Activated CD8-positive, alpha-beta memory T cell treated with anti-CD3 and anti-CD28 coated beads, Interleukin-2, amount 10 ng/mL, durations not matched to agents 7 days and 5 days (primary cell): ENCODE measurements around the gene OTOP1. TPM values are rescaled to one million over a fixed set of nuclear protein-coding genes. Genes with fewer than 3 reads are reported as not detected.
A peak's percentile ranks its signal among the peaks of the same experiment; 100 is the strongest.
"Not testable (repeated sequence)": the region's sequence is repeated elsewhere in the genome, so short reads cannot be mapped to it uniquely, and the experiment has no call there.

ENCODE experiments used
- ATAC-seq: fragments of 150-1000 bp; cut with Tn5 transposase; one replicate; pipeline ENCODE4 v1.10.0; 2021; ENCODE audit warnings: moderate library complexity
- CTCF ChIA-PET: fragments of 350-600 bp; sonication (Branson Sonifier 250); formaldehyde crosslinking; loops from one replicate; lab custom pipeline; 2021; ENCODE audit warnings: antibody characterized with exemption; lab: Charles Lee
- DNase-seq: peaks from one replicate; pipeline ENCODE4 v3.0.0-alpha.2; 2020
- H3K27ac Mint-ChIP-seq: one replicate; pipeline ENCODE4 v1.8.0; 2021; ENCODE audit warnings: mild to moderate bottlenecking, mixed read lengths
- H3K27me3 Mint-ChIP-seq: one replicate; pipeline ENCODE4 v1.8.0; 2021; ENCODE audit warnings: mixed read lengths
- H3K36me3 Mint-ChIP-seq: one replicate; pipeline ENCODE4 v1.8.0; 2021; ENCODE audit warnings: mild to moderate bottlenecking, mixed read lengths
- H3K4me1 Mint-ChIP-seq: one replicate; pipeline ENCODE4 v1.8.0; 2021; ENCODE audit warnings: mixed read lengths
- H3K4me3 Mint-ChIP-seq: one replicate; pipeline ENCODE4 v1.8.0; 2021; ENCODE audit warnings: mild to moderate bottlenecking, moderate library complexity, mixed read lengths
- H3K9me3 Mint-ChIP-seq: one replicate; pipeline ENCODE4 v1.8.0; 2022; ENCODE audit warnings: low read depth, mixed read lengths
- total RNA-seq, 2 experiments: library from RNA; stranded (reverse); gene quantifications; one replicate each; pipeline ENCODE4 v1.2.3, GENCODE V29; 2021

OTOP1 gene, protein sequence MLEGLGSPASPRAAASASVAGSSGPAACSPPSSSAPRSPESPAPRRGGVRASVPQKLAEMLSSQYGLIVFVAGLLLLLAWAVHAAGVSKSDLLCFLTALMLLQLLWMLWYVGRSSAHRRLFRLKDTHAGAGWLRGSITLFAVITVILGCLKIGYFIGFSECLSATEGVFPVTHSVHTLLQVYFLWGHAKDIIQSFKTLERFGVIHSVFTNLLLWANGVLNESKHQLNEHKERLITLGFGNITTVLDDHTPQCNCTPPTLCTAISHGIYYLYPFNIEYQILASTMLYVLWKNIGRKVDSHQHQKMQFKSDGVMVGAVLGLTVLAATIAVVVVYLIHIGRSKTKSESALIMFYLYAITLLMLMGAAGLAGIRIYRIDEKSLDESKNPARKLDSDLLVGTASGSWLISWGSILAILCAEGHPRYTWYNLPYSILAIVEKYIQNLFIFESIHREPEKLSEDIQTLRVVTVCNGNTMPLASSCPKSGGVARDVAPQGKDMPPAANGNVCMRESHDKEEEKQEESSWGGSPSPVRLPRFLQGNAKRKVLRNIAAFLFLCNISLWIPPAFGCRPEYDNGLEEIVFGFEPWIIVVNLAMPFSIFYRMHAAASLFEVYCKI
- not detected for total RNA-seq

- no peak within 1 kb of the TSS for H3K27ac Mint-ChIP-seq
- DNase-seq (no peak), ATAC-seq (no peak)
- peaks cover 73% of the 10 kb centered on the region for H3K27me3 Mint-ChIP-seq
- H3K4me1 Mint-ChIP-seq: peaks cover 5% of the 10 kb centered on the region
- H3K36me3 Mint-ChIP-seq: peaks cover 5% of the 10 kb centered on the region
- H3K4me3 Mint-ChIP-seq: no peak within 1 kb of the TSS
- no peaks in the 10 kb centered on the region for H3K9me3 Mint-ChIP-seq
- CTCF ChIA-PET: no interaction called here
These were observed at the start of gene OTOP1 for GRCh38 chr4:4226606-4227438. OTOP1 (minus strand) TSS chr4:4226929; CDS start chr4:4226864, 65 bp downstream.

GRCh38 chr4:4274226-4274625 lies 47.5 kb upstream of the OTOP1 start:
- Mint-ChIP-seq H3K4me3 (no peak overlapping the region), H3K36me3 (peaks cover 45% of the 10 kb centered on the region), H3K4me1 (peaks cover 20% of the 10 kb centered on the region), H3K27ac (peak overlapping the region; percentile 0), H3K27me3 (no peaks in the 10 kb centered on the region), H3K9me3 (no peaks in the 10 kb centered on the region)
- ATAC-seq (no peak), DNase-seq (no peak)
- CTCF ChIA-PET: interaction anchor here (0.9 to 1.8 kb wide), 4 partner anchors 10 to 56 kb away, joined by 3 to 5 read pairs (median 4); no protein-coding TSS in a partner anchor

- H3K4me3 Mint-ChIP-seq: no peak overlapping the region
- no peaks in the 10 kb centered on the region for H3K27me3 Mint-ChIP-seq
- no peak for ATAC-seq
- CTCF ChIA-PET: no interaction called here
- H3K9me3 Mint-ChIP-seq: no peaks in the 10 kb centered on the region
- H3K4me1 Mint-ChIP-seq: peaks cover 30% of the 10 kb centered on the region
- DNase-seq: no peak
- peak overlapping the region; percentile 98 for H3K27ac Mint-ChIP-seq
- H3K36me3 Mint-ChIP-seq: peaks cover 43% of the 10 kb centered on the region
These were observed 45.2 kb upstream of the OTOP1 start for GRCh38 chr4:4271912-4272311.

GRCh38 chr4:4270529-4270928 lies 43.8 kb upstream of the OTOP1 start:
- peaks cover 48% of the 10 kb centered on the region for H3K36me3 Mint-ChIP-seq
- ATAC-seq (no peak), DNase-seq (no peak)
- no peak overlapping the region for H3K4me3 Mint-ChIP-seq
- no peaks in the 10 kb centered on the region for H3K9me3 Mint-ChIP-seq
- H3K27ac Mint-ChIP-seq: peak overlapping the region; percentile 98
- H3K27me3 Mint-ChIP-seq: no peaks in the 10 kb centered on the region
- CTCF ChIA-PET: interaction anchor here (1.0 kb wide), 1 partner anchor 10 kb away, joined by 4 read pairs; no protein-coding TSS in a partner anchor
- peaks cover 30% of the 10 kb centered on the region for H3K4me1 Mint-ChIP-seq

- CTCF ChIA-PET: interaction anchor here (0.8 to 2.1 kb wide), 4 partner anchors 9 to 21 kb away, joined by 3 to 11 read pairs (median 4); partner anchors contain the start of gene TMEM128
- Mint-ChIP-seq H3K27me3 (no peaks in the 10 kb centered on the region), H3K36me3 (peaks cover 48% of the 10 kb centered on the region), H3K9me3 (no peaks in the 10 kb centered on the region), H3K4me3 (peak overlapping the region; percentile 68), H3K27ac (peak overlapping the region; percentile 98), H3K4me1 (peaks cover 30% of the 10 kb centered on the region)
- DNase-seq (peak; percentile 71), ATAC-seq (peak; percentile 85)
These were observed 43.1 kb upstream of the OTOP1 start for GRCh38 chr4:4269856-4270255.

DNA sequence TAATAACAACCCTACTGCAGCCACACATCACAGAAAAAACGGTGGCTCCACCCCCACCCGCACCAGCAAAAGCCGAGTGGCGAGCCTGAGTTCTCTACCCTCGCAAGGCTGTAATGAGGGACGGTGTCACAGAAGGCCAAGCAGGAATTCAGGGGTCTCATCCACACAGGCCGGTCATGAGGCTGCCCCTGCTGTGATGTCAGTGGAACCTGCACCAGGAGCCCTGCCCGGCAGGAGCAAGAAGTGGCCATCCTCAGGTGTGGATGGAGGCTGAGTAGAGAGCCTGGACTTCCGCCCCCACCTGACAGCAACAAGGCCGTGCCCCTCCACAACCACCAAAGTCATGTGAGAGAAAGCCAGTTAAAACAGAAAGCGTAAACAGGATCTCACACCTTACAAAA lies 42.6 kb upstream of the OTOP1 start:
- peak; percentile 79 for DNase-seq
- Mint-ChIP-seq H3K36me3 (peaks cover 45% of the 10 kb centered on the region), H3K4me3 (peak overlapping the region; percentile 68), H3K4me1 (peaks cover 30% of the 10 kb centered on the region), H3K27me3 (no peaks in the 10 kb centered on the region), H3K27ac (peak overlapping the region; percentile 98), H3K9me3 (no peaks in the 10 kb centered on the region)
- CTCF ChIA-PET: interaction anchor here (0.8 to 4.3 kb wide), 7 partner anchors 9 to 20 kb away, joined by 3 to 17 read pairs (median 5); partner anchors contain the start of gene TMEM128
- peak; percentile 89 for ATAC-seq

DNA sequence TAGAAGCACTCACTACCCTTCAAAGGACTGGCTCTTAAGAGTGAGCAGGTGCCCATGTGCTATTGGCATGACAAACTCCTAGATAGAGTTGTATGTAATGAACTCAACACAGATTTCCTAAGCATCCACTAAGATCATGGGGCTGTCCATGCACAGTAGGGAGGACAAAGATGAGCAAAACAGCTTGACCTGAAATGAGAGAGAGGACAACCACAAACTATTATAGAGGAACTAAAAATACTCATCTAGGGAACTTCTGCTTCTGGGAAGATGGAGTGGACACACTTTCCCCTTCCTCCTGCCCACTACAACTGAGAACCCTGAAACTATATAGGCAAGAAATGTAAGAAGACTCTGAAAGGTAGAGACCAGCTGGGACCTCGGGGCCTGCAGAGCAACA lies 42.0 kb upstream of the OTOP1 start:
- Mint-ChIP-seq H3K4me1 (peaks cover 30% of the 10 kb centered on the region), H3K27ac (peak overlapping the region; percentile 98), H3K27me3 (no peaks in the 10 kb centered on the region), H3K4me3 (peak overlapping the region; percentile 68), H3K9me3 (no peaks in the 10 kb centered on the region), H3K36me3 (peaks cover 42% of the 10 kb centered on the region)
- DNase-seq (no peak), ATAC-seq (no peak)
- CTCF ChIA-PET: interaction anchor here (1.0 to 4.3 kb wide), 5 partner anchors 9 to 20 kb away, joined by 4 to 17 read pairs (median 11); partner anchors contain the start of gene TMEM128

DNA sequence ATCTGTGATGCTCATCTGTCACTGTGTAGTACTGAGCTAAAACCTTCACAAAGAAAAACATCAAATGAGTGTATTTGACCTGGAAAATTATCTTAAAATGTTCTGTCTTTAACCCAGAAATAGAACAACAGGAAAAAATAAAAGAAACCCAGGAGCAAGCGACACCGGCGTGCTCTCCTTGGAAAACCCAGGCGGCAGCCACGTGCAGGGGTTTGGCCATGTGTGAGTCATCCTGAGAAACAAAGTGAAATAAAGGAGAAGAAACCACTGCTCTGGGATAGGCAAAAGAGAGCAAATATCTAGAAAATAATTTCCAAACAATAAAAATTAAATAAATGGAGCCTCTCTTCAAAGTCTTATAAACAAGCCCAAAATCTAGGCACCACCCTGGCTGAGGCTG lies 41.3 kb upstream of the OTOP1 start:
- Mint-ChIP-seq H3K27me3 (no peaks in the 10 kb centered on the region), H3K36me3 (peaks cover 40% of the 10 kb centered on the region), H3K4me1 (peaks cover 30% of the 10 kb centered on the region), H3K4me3 (no peak overlapping the region), H3K9me3 (no peaks in the 10 kb centered on the region), H3K27ac (peak overlapping the region; percentile 58)
- CTCF ChIA-PET: interaction anchor here (1.1 to 4.3 kb wide), 5 partner anchors 8 to 64 kb away, joined by 3 to 17 read pairs (median 11); partner anchors contain the start of gene TMEM128
- DNase-seq (no peak), ATAC-seq (no peak)

GRCh38 chr4:4260185-4260751 lies 33.5 kb upstream of the OTOP1 start:
- Mint-ChIP-seq H3K36me3 (no peaks in the 10 kb centered on the region), H3K27ac (no peak overlapping the region), H3K4me1 (peaks cover 5% of the 10 kb centered on the region), H3K27me3 (no peaks in the 10 kb centered on the region), H3K9me3 (no peaks in the 10 kb centered on the region), H3K4me3 (no peak overlapping the region)
- DNase-seq: no peak
- ATAC-seq: peak; percentile 99
- CTCF ChIA-PET: interaction anchor here (0.6 to 3.6 kb wide), 28 partner anchors 8 to 213 kb away, joined by 3 to 58 read pairs (median 4); partner anchors contain the start of genes LYAR, TMEM128 and ZBTB49

GRCh38 chr4:4259484-4260100 lies 32.9 kb upstream of the OTOP1 start:
- CTCF ChIA-PET: interaction anchor here (0.9 to 3.6 kb wide), 23 partner anchors 9 to 213 kb away, joined by 3 to 58 read pairs (median 5); partner anchors contain the start of genes LYAR, TMEM128 and ZBTB49
- H3K27me3 Mint-ChIP-seq: no peaks in the 10 kb centered on the region
- H3K36me3 Mint-ChIP-seq: no peaks in the 10 kb centered on the region
- no peaks in the 10 kb centered on the region for H3K9me3 Mint-ChIP-seq
- DNase-seq: no peak
- H3K4me3 Mint-ChIP-seq: no peak overlapping the region
- no peak for ATAC-seq
- no peak overlapping the region for H3K27ac Mint-ChIP-seq
- peaks cover 5% of the 10 kb centered on the region for H3K4me1 Mint-ChIP-seq

DNA sequence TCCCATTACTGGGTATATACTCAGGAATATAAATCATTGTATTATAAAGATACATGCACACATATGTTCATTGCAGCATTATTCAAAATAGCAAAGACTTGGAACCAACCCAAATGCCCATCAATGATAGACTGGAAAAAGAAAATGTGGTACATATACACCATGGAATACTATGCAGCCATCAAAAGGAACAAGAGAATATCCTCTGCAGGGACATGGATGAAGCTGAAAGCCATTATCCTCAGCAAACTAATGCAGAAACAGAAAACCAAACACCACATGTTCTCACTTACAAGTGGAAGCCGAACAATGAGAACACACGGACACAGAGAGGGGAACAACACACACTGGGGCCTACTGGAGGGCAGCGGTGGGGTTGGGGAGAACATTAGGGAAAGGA lies 31.0 kb upstream of the OTOP1 start:
- not testable (repeated sequence) for H3K4me3 Mint-ChIP-seq, DNase-seq, H3K27me3 Mint-ChIP-seq, H3K9me3 Mint-ChIP-seq, H3K36me3 Mint-ChIP-seq, ATAC-seq, H3K27ac Mint-ChIP-seq
- CTCF ChIA-PET: interaction anchor here (3.6 kb wide), 1 partner anchor 76 kb away, joined by 58 read pairs; no protein-coding TSS in a partner anchor
- peaks cover 10% of the 10 kb centered on the region for H3K4me1 Mint-ChIP-seq

DNA sequence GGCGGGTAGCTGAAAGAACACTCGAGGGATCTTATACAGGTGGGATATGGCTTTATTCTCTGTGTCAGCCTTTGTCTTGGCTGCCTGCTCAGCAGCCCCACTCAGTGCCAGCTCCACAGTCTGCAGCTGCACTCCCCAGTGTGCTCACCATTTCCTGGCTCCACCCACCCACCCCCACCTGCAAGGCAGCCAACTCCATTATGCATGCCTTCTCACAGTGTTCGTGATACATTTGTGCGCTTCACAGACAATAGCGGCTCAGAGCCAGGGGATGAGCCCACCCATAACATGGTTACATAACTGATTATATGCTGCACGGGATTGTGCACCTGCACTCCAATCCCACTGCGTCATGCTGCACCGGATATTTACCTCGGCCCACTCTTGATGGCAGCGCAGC lies 30.1 kb upstream of the OTOP1 start:
- DNase-seq (no peak), ATAC-seq (no peak)
- Mint-ChIP-seq H3K4me3 (no peak overlapping the region), H3K36me3 (no peaks in the 10 kb centered on the region), H3K27ac (no peak overlapping the region), H3K27me3 (no peaks in the 10 kb centered on the region), H3K9me3 (no peaks in the 10 kb centered on the region), H3K4me1 (peaks cover 12% of the 10 kb centered on the region)
- CTCF ChIA-PET: interaction anchor here (1.0 to 2.3 kb wide), 2 partner anchors 79 to 174 kb away, joined by 3 to 13 read pairs; no protein-coding TSS in a partner anchor
